Natural killer cell (primary cell): ENCODE data around the gene REC114. TPM values are rescaled to one million over a fixed set of nuclear protein-coding genes. Genes with fewer than 3 reads are reported as not detected.
A peak's percentile ranks its signal among the peaks of the same experiment; 100 is the strongest.

ENCODE experiments used
- ATAC-seq, 3 donors: fragments of 150-1000 bp in 2 of 3; fragments of 200-7000 bp in 1 of 3; cut with Tn5 transposase; 1 replicate in 1 of 3; 2 replicates in 2 of 3; pipeline ENCODE4 v1.10.0; 2021; ENCODE audit warnings: mild to moderate bottlenecking in 2 of 3, moderate library complexity in 2 of 3
- DNase-seq, 2 donors: peaks; one replicate each; pipeline versions ENCODE4 v3.0.0 to v3.0.0-alpha.2; 2013 to 2021; ENCODE audit warnings: mixed read lengths in 1 of 2
- H3K27ac ChIP-seq: one replicate; pipeline ENCODE4 v1.5.1; 2013; ENCODE audit warnings: mild to moderate bottlenecking, low read length
- H3K27me3 ChIP-seq: one replicate; pipeline ENCODE4 v1.6.1; 2013; ENCODE audit warnings: low read length; ENCODE audit not compliant: control insufficient read depth, insufficient read depth
- H3K36me3 ChIP-seq: one replicate; pipeline ENCODE4 v1.6.1; 2013; ENCODE audit warnings: low read length; ENCODE audit not compliant: control insufficient read depth, insufficient read depth
- H3K4me1 ChIP-seq: one replicate; pipeline ENCODE4 v1.6.1; 2013; ENCODE audit warnings: low read length; ENCODE audit not compliant: control insufficient read depth, insufficient read depth
- H3K4me3 ChIP-seq: one replicate; pipeline ENCODE4 v1.5.1; 2013; ENCODE audit warnings: low read length
- H3K9me3 ChIP-seq: one replicate; pipeline ENCODE4 v1.6.1; 2013; ENCODE audit warnings: low read length; ENCODE audit not compliant: control insufficient read depth, insufficient read depth
- H3K27ac Mint-ChIP-seq, 2 donors: one replicate each; pipeline ENCODE4 v1.8.0; 2022; ENCODE audit warnings: mild to moderate bottlenecking in 2 of 2, mixed read lengths in 2 of 2, moderate library complexity in 1 of 2
- H3K27me3 Mint-ChIP-seq, 2 donors: one replicate each; pipeline ENCODE4 v1.8.0; 2022; ENCODE audit warnings: low read depth in 2 of 2, mixed read lengths in 2 of 2
- H3K36me3 Mint-ChIP-seq: one replicate; pipeline ENCODE4 v1.8.0; 2022; ENCODE audit warnings: mixed read lengths
- H3K4me1 Mint-ChIP-seq, 2 donors: one replicate each; pipeline ENCODE4 v1.8.0; 2022; ENCODE audit warnings: mixed read lengths in 2 of 2
- H3K4me3 Mint-ChIP-seq: one replicate; pipeline ENCODE4 v1.8.0; 2022; ENCODE audit warnings: mild to moderate bottlenecking, moderate library complexity, mixed read lengths
- H3K9me3 Mint-ChIP-seq, 2 donors: one replicate each; pipeline ENCODE4 v1.8.0; 2022; ENCODE audit warnings: mixed read lengths in 2 of 2
- WGBS: methylation state at CpG from one replicate; pipeline ENCODE4 v1.1.7; 2013; ENCODE audit warnings: missing lambda C conversion rate; ENCODE audit not compliant: insufficient coverage; 5-methylcytosine and 5-hydroxymethylcytosine counted together
- intact Hi-C: fragments of 100-400 bp; cut with micrococcal nuclease; formaldehyde crosslinking; loops from one replicate; pipeline ENCODE4 v1.14.2; 2022
- total RNA-seq, 4 donors: library from RNA; stranded (reverse); fragments of 120-200 nt in 1 of 4; gene quantifications; one replicate each; pipeline versions ENCODE4 v1.2.3 to v1.2.4, GENCODE V29; 2013 to 2022
- TF ChIP-seq, protein P1 (sequence below): fragments of 200-600 bp; IDR thresholded peaks from one replicate; pipeline ENCODE4 v1.8.0; 2022; ENCODE audit warnings: antibody characterized with exemption

Gene REC114
- total RNA-seq, 3 donors from 2014 or later (not counting 1 experiment from before 2014, with no cell fraction given), result not detected

- ATAC-seq, result no peak
- H3K9me3 Mint-ChIP-seq, result no peaks in the 10 kb centered on the region
- H3K4me3 Mint-ChIP-seq, result no peak overlapping the region
- Histone ChIP-seq H3K4me3 (no peak overlapping the region), H3K9me3 (no peaks in the 10 kb centered on the region), H3K36me3 (peaks cover 45% of the 10 kb centered on the region), H3K27me3 (no peaks in the 10 kb centered on the region), H3K27ac (no peak overlapping the region), H3K4me1 (no peaks in the 10 kb centered on the region)
- peaks cover 5 to 8% of the 10 kb centered on the region in 2 donors for H3K4me1 Mint-ChIP-seq
- no peak for DNase-seq
- intact Hi-C loops, result no loop called here
- no peak overlapping the region for H3K27ac Mint-ChIP-seq
- TF ChIP-seq, protein P1, sequence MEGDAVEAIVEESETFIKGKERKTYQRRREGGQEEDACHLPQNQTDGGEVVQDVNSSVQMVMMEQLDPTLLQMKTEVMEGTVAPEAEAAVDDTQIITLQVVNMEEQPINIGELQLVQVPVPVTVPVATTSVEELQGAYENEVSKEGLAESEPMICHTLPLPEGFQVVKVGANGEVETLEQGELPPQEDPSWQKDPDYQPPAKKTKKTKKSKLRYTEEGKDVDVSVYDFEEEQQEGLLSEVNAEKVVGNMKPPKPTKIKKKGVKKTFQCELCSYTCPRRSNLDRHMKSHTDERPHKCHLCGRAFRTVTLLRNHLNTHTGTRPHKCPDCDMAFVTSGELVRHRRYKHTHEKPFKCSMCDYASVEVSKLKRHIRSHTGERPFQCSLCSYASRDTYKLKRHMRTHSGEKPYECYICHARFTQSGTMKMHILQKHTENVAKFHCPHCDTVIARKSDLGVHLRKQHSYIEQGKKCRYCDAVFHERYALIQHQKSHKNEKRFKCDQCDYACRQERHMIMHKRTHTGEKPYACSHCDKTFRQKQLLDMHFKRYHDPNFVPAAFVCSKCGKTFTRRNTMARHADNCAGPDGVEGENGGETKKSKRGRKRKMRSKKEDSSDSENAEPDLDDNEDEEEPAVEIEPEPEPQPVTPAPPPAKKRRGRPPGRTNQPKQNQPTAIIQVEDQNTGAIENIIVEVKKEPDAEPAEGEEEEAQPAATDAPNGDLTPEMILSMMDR, result no peak
- no peaks in the 10 kb centered on the region for H3K27me3 Mint-ChIP-seq
- WGBS, result 95% methylated on average over 6 of the region's 6 CpGs
- peaks cover 18% of the 10 kb centered on the region for H3K36me3 Mint-ChIP-seq
Observed at GRCh38 chr15:73582851-73583379, 140.0 kb downstream of the REC114 start.

- no peaks in the 10 kb centered on the region for H3K9me3 ChIP-seq
- no peaks in the 10 kb centered on the region for H3K27me3 ChIP-seq
- Mint-ChIP-seq H3K4me3 (no peak overlapping the region), H3K4me1 (peaks cover 0 to 8% of the 10 kb centered on the region in 2 donors), H3K27me3 (no peaks in the 10 kb centered on the region), H3K27ac (peak overlapping the region in 1 of 2 donors; percentile 35), H3K36me3 (peaks cover 18% of the 10 kb centered on the region), H3K9me3 (no peaks in the 10 kb centered on the region)
- TF ChIP-seq, protein P1, result no peak
- no peak for DNase-seq
- 94% methylated on average over 2 of the region's 3 CpGs for WGBS
- H3K36me3 ChIP-seq, result peaks cover 49% of the 10 kb centered on the region
- H3K27ac ChIP-seq, result no peak overlapping the region
- intact Hi-C loops, result no loop called here
- no peaks in the 10 kb centered on the region for H3K4me1 ChIP-seq
- H3K4me3 ChIP-seq, result no peak overlapping the region
- ATAC-seq, result no peak
Observed at GRCh38 chr15:73583544-73583943, 140.6 kb downstream of the REC114 start.

GRCh38 chr15:73584699-73585420 lies 141.9 kb downstream of the REC114 start:
- no peak for DNase-seq
- Histone ChIP-seq H3K27ac (no peak overlapping the region), H3K36me3 (peaks cover 52% of the 10 kb centered on the region), H3K4me1 (no peaks in the 10 kb centered on the region), H3K27me3 (no peaks in the 10 kb centered on the region), H3K9me3 (no peaks in the 10 kb centered on the region), H3K4me3 (no peak overlapping the region)
- intact Hi-C loops, result no loop called here
- TF ChIP-seq, protein P1, result no peak
- H3K27ac Mint-ChIP-seq, result peak overlapping the region in 1 of 2 donors; percentile 35
- H3K9me3 Mint-ChIP-seq, result no peaks in the 10 kb centered on the region
- H3K4me3 Mint-ChIP-seq, result no peak overlapping the region
- H3K27me3 Mint-ChIP-seq, result no peaks in the 10 kb centered on the region
- H3K4me1 Mint-ChIP-seq, result peaks cover 0 to 8% of the 10 kb centered on the region in 2 donors
- H3K36me3 Mint-ChIP-seq, result peaks cover 18% of the 10 kb centered on the region
- 82% methylated on average over 4 of the region's 5 CpGs for WGBS
- no peak for ATAC-seq
